Activated CD8-positive, alpha-beta memory T cell treated with anti-CD3 and anti-CD28 coated beads for 1 hour (primary cell): ENCODE results near the gene FERMT2.
"Not testable (repeated sequence)": the region's sequence is repeated elsewhere in the genome, so short reads cannot be mapped to it uniquely, and the experiment has no call there.

ENCODE experiments used
- DNase-seq, 2 donors: peaks; one replicate each; pipeline ENCODE4 v3.0.0-alpha.2; 2020; ENCODE audit warnings: low read depth in 1 of 2; ENCODE audit errors: extremely low read depth in 1 of 2

Gene FERMT2

DNA sequence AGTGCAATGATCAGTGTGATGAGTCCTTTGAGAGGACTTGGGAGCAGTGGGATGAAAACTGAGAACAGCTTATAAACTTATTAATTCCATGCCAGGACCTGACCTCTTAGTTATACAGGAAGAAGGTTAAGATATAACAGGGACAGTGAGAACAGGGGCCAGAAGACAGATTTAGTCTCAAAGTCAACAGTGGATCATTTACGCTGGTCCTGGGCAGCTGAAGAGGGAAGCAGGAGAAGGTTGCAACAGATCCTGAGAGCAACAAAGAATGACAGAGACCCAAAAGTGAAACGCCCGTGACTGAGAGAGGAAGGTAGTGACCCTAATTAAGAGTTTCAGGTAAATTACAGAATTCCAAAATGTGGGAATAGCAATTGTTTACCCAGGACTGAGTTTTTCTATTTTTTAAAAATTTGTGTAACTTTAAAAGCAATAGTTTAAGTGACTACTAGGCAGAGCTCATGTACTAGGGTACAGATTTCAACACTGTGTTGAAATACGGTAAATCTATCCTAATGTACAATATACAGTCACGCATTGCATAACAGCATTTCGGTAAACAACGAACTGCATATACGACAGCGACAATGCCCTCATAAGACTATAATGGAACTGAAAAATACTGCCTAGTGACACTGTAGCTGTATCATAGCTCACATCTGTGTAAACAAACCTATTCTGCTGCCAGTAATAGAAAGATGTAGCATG is 81.8 kb downstream of the FERMT2 start:
- DNase-seq: no peak

DNA sequence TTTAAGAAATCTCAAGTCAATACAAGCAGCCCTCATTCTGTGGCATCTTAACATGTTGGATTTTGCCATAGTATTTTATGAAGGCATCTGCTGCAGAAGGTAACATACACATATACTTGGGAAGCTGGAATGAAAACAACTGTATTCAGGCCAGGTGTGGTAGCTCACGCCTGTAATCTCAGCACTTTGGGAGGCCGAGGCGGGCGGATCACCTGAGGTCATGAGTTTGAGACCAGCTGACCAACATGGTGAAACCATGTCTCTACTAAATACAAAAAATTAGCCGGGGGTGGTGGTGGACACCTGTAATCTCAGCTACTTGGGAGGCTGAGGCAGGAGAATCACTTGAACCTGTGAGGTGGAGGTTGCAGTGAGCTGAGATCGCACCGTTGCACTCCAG is 86.0 kb downstream of the FERMT2 start:
- DNase-seq: not testable (repeated sequence)

DNA sequence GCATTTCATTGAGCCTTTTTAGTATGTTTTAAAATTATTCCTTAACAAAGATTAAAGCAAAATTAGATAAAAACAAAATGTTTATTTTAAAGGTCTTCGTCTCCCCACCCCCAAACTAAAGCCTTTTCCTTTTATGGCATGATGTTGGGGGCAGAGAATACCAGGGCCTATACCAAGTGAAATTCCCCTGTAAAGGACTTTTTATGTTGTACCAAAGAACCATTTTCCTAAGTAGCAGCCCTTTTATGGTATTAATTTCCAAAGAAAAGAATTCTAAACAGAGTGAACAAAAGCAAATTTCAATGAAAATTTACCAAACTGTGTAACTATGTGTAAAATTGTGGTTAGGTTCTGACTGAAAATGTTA is 87.5 kb downstream of the FERMT2 start:
- DNase-seq: no peak

DNA sequence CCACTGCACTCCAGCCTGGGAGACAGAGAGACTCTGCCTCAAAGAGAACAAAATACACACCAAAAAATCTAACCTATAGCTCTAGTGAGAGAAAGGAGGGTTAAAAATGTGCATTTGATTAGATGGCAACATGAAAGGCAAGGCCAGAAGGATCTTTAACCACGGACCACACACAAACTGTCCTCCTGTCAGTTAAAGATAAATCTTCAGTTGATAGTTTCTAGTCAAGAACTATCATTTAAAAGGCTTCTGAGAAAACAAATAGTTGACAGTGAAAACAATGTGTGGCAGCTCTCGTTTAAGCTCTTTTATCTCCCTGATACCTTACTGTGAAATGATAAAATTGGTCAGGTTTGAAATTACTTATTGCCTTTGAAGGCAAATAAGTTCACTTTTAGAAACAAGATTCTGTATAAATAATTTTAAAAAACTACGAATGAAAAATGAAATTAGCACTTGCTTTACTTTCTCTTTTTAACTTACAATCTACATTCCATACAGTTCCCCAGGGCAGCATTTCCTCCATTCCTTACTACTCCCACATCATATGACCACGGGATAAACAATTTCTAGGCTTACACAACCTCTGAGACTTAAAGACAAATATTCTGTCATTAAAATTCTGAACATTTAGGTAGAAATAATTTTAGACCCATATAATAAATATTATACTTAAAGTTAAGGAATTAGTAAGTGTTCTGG is 88.1 kb downstream of the FERMT2 start:
- no peak for DNase-seq

DNA sequence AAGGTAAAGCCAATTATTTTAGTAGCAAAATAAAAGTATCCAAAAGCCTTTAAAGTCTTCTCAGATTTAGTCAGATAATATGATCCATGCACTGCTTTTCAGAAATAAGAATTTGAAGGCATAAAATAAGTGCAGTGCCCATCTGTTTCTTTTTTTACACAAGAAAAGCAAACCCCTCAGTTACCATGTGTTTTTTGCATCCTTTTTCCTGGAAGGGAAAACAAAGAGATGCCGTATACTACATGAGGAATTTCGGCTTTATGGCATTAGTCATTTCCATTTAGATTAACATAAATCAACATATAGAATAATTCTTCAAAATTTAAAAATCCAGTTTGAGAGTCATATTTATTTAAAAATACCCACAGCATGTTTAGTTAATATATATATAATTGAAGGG is 89.4 kb downstream of the FERMT2 start:
- no peak for DNase-seq

DNA sequence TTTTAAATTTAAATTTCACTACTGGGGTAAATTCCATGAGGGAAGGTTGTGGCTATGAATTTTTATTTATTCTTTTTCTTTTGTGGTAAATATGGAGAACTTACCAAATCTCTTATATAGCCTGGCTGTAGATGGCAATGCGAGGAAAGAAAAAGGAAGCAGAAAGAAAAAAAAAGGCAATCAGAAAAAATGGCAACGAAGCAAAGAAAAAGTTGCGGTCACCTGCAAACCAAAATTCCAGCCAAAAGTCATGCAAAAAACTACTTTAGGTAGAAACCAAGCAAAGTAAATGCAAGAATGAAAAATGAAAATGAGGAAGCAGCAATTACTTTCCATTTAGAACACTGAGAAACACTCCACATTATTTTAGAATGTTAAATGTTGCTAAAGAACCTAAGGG is 89.9 kb downstream of the FERMT2 start:
- DNase-seq: no peak

DNA sequence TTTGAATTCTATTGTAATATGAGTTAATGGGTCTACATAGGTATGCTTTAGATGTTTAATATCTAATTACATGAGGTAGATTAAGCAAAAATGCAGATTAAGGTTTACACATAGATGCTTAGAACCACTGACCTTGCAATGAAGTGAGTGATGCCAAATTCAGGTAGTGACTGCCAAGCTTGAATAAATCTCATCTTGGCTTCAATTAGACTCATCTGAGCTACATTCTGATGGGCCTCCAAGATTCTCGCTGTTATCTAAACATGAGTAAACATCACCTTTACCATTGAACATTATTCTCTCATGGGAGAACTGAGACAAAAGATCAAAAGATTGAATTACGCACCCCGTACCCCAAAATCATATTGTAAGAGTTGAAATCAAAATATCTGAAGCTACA is 90.6 kb downstream of the FERMT2 start:
- DNase-seq: no peak

DNA sequence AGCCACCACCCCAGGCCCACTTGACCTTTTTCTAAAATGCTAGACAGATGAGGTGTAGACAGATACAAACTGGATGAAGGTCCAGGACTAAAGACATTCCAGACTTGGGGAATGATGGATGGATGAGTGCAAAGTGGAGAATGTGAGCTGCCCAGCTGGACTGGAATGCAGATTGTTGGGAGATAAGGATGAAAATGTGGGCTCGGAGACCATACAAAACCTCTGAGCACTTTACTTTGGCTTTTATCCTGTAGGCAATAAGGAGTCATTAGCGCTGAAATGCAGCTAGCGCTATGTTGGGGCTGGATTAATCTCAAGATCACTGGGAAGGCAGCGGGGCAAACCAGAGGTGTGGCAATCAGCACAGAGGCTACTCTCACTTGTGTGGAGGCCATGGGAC is 94.7 kb downstream of the FERMT2 start:
- DNase-seq: no peak

DNA sequence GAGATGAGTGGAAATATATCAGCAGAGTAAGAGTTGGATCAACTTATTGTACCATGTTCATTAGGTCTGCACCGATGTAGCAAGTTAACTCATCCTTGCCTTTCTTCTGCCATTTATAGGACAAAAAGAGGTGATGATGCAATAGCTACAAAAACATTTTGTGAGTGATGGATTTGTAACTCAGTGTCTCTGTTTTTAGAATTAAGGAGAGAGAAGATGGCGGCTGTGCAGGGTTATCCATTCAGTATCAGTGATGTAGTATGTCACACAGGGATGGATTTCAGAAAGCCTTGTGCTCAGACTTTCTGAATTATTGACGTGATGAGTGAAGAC is 97.4 kb downstream of the FERMT2 start:
- no peak for DNase-seq

DNA sequence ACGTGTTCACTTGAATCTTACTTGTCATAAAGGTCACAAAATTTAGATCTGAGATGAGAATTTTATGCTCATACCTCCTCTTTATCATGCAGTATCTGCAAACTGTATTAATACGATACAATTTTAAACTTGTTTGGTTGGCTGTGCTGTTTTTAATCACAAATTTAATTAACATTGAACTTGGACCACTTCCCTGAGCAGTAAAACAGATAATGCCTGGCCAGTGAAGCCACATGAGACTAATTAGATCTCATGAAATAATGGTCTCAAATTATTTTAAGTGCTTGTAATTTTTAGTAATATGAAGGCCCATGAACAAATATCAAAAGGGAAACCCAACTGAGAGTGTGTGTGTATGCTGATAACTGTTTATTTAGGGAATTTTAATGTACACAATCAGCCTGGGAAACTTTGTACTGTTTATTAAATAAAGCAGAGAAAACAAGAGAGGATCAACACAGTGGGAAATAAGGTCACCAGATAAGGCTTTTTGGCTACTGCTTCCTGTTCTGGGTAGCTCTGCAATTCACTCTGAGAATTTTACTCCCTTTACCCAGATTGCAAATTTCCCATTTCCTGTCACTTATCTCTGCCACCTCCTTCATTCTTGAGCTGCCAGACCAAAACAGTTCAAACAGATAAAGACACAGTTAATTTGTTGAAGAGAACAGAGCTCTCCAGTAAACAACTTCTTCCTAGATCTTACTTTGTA is 97.9 kb downstream of the FERMT2 start:
- DNase-seq: no peak

DNA sequence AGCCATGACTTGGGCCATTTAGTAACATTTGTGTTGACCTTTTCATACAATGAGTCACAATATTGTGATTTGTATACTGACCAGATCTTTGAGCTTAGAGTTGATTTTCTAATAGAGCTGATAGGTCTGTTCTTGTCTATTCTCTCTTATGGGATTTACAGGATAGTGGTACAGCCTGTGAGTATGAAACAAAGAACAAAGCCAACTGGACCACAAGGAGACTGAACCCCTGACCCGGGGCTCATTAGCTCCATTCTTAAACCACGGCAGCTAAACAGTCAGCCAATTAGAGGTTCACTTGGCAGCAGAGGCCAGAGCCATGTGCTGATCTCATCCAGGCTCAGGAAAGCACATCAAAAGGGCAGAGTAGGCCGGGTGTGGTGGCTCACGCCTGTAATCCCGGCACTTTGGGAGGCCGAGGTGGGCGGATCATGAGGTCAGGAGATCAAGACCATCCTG is 100.4 kb downstream of the FERMT2 start:
- no peak for DNase-seq

DNA sequence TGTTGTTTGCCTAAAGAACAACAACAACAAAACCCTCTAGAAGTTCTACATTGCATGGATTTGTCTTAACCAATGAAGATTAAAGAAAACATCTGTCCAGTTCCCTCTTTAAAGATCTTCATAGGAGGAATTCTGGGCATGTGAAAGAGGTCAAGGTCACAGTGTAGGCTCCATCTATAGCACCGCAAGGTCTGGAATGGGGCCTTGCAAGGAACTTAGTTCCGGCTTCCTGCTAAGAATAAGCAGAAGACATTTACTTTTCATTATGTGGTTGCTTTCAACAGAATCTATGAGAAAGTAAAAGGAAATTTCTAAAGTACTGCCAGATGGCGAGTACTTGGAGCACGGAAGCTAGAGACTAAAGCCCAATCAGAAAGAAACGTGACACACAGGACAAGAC is 102.2 kb downstream of the FERMT2 start:
- no peak for DNase-seq

DNA sequence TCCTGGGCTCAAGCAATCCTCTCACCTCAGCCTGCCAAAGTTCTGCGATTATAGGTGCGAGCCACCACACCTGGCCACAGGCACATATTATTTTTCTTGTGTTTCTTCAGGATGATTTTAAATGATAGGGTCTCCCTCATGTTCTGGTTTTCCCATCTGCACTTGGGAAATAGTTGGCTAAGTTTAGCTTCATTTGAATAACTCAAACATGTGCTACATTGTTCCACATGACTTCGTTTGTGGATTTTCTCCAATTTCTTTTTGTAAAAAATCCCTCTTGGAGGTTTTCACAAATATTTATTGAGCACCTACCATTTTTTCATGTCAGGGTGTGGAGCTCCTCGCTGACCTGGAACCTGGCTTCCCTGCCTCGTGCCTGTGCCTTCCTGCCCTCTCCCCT is 104.3 kb downstream of the FERMT2 start:
- DNase-seq: no peak

DNA sequence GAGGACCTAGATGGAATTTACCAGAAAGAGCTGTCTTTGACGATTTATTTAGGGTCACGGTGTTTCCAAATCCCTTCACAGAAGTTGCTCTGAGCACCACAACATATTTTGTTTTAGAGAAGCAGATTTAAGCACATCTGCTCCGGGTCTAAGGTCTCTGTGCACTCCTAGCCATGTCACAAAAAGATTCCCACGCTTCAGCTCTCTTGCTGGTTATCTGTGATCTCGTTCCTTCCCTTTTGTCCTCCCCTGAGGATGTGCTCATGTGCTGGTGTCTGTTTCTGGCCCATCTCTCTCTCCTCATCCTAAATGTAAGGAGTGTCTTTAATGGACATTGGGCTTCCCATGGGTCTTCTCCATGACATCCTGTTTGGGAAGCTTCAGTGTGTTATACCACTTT is 105.8 kb downstream of the FERMT2 start:
- no peak for DNase-seq

DNA sequence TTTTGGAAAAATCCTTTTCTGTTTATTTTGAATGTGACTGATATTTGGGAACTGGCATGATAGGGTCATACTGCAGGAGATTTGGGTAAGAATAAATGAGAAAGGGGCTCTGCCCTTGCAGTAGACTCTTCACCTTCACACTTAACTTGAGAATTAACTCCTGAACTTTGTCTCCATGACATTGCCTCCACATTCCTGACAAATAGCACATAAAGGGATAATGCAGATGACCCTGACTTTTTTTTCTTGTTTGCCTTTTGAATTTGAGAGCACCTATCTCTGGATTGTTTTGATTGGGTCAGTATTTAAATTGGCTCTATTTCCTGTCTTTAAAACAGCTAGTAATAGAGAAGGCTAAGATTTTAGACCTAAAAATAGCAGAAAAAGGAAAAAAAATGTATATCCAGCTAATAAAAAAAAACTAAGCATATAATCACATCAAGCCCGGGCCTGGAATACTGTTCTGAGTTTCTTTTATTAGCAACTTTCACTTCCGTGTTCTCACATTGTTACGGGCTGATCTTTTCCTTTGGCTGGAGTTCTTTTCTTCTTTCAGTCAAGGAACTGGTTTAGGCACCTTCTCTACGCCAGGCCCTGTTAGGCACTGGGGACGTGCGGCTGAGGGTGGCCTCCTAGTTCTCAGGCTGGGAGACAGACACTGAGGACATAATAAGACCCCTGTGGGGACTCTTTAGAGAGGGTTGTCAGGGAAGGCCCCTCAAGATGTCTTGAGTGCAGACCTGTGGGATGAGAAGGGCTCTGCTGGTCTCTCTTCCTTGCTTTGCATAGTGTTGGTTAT is 106.4 kb downstream of the FERMT2 start:
- no peak for DNase-seq

DNA sequence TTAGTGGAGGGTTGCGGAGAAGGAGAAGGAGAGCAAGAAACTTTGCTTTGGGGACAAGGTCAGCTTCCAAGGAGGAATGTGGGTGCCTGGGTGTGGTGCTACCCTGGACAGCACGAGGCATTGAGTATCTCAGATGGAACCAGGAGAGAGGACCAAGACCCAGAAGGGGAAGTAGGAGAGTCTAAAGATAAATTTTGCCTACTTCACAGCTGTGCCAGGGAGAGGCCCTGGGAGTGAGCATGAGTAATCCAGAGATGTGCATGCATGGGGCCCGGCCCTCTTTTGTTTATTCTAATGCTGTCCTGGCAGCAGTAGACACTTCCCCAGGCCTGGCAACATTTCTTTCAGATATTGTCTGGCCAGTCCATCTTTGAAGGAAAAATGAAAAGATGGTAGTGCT is 110.0 kb downstream of the FERMT2 start:
- no peak for DNase-seq

DNA sequence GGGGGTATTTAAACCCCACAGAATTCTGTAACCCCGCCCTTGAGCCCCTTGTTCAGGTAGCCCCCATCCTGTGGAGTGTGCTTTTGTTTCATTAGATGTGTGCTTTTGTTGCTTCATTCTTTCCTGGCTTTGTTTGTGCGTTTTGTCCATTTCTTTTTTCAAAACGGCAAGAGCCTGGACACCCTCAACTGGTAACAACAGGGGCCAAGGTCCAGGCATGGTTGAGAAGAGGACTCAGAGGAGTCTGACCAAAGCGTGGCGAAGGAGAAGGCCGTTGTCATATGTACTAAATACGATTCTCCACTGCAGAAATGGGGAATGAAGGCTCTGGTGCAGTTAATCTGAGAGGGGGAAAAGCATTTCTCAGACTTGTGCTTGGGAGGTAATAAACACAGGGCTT is 113.4 kb downstream of the FERMT2 start:
- DNase-seq: no peak

DNA sequence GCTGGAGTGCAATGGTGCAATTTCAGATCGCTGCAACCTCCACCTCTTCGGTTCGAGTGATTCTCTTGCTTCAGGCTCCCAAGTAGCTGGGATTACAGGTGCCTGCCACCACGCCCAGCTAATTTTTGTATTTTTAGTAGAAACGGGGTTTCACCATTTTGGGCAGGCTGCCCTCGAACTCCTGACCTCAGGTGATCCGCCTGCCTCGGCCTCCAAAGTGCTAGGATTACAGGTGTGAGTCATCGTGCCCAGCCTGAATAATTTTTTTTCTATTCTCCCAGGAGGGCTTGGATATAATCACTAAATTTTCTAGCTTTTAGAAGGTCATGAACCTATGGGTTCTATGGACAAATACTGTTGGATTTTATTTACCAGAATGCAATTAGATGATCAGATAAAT is 114.8 kb downstream of the FERMT2 start:
- no peak for DNase-seq

DNA sequence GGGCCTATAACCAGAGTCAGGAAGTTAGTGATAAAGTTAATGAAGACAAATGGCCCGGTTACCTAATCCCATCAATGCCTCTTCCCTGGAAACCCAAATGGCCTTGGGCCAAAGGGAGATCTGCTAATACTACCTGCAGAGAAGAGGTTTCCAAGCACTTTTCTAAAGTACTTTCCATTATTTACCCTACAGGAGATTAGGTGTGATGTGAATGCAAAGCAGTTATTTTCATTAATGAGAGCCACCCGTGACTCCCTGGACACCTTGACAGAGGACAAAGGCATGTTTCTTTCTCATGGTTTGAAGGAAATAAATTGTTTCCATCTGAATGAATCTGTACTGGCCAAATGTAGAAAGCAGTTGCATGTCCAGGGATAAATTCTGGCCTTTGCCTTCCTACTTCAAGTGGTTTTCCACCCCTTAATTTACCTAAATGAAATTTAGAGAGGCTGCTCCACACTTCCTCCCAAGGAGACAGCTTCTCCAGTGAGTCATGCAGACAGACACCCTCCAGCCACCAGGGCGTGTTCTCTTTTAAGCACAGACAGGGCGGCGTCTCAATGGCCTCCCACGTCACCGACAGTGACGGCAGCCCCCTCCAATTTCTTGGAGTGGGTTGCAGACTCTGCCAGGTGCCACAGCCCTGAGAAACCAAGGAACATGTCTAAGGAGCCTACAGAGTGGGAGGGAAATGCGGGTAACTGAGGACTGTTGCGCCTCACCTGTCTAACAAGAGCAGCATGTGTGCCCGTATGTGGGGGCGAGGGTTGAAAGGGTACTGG is 115.5 kb downstream of the FERMT2 start:
- no peak for DNase-seq

DNA sequence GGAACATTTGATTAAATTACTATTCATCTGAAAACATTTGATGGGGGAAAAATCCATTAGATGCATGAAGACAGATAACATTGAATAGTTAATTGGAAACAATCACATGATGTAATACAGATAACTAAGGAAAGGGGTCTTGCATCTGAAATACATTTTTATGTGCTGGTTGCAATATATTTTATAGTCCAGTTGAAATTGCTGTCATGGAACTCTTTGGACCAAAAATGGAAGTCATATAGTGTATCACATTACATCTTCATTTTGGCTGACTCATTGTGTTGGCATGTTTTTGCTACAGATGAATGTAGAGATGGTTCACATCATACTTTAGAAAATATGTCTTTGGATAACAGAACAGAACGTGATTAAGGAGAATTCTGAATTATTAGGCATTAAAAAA is 116.4 kb downstream of the FERMT2 start:
- DNase-seq: no peak

DNA sequence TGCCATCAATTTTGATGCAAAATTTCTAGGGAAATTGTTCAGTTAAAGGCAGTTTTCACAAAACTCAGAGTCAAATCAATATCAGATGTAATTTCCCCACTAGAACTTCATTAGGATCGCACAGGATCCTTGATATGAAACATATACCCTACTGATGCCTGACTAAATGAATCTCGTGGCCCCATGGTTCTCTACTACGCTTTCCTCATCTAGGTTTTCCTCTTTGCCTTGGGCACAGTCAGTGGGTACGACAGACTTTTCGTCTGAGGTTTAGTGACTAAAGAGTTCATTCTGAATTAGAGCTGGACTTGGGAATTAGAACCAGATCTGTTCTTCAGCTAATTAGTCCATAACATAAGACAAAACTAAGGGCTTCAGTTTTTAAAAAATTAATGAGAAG is 117.0 kb downstream of the FERMT2 start:
- no peak for DNase-seq
